Inflammatory macrophage treated with lipopolysaccharide for 4 hours (primary cell): ENCODE measurements around the gene VSTM1.
"Not testable (repeated sequence)": the region's sequence is repeated elsewhere in the genome, so short reads cannot be mapped to it uniquely, and the experiment has no call there.

ENCODE experiments used
- DNase-seq: peaks from one replicate; pipeline ENCODE4 v3.0.0-alpha.2; 2020

Gene VSTM1

GRCh38 chr19:54069470-54069869 lies 5.8 kb upstream of the VSTM1 start:
- no peak for DNase-seq

- peak; percentile 64 for DNase-seq
These were observed 1.1 kb downstream of the VSTM1 start for GRCh38 chr19:54062643-54063042.

- peak; percentile 98 for DNase-seq
These were observed 16.1 kb downstream of the VSTM1 start for GRCh38 chr19:54047616-54048015.

- no peak for DNase-seq
These were observed 17.9 kb downstream of the VSTM1 start for GRCh38 chr19:54045771-54046170.

GRCh38 chr19:54042989-54043388 lies 20.7 kb downstream of the VSTM1 start:
- no peak for DNase-seq

GRCh38 chr19:54041969-54042606 lies 21.6 kb downstream of the VSTM1 start:
- no peak for DNase-seq

GRCh38 chr19:54040003-54040402 lies 23.7 kb downstream of the VSTM1 start:
- DNase-seq: no peak

- not testable (repeated sequence) for DNase-seq
These were observed 27.2 kb downstream of the VSTM1 start for GRCh38 chr19:54036542-54036941.

- DNase-seq: peak; percentile 70
These were observed 28.2 kb downstream of the VSTM1 start for GRCh38 chr19:54035215-54036178.

- DNase-seq: peak; percentile 32
These were observed 32.7 kb downstream of the VSTM1 start for GRCh38 chr19:54030895-54031586.

- peak; percentile 60 for DNase-seq
These were observed 33.7 kb downstream of the VSTM1 start for GRCh38 chr19:54029930-54030490.

GRCh38 chr19:54029301-54029700 lies 34.4 kb downstream of the VSTM1 start:
- peak; percentile 33 for DNase-seq

GRCh38 chr19:54026656-54027055 lies 37.0 kb downstream of the VSTM1 start:
- no peak for DNase-seq

GRCh38 chr19:54024660-54025059 lies 39.0 kb downstream of the VSTM1 start:
- no peak for DNase-seq

- DNase-seq: no peak
These were observed 40.5 kb downstream of the VSTM1 start for GRCh38 chr19:54023191-54023590.

GRCh38 chr19:54021932-54022331 lies 41.8 kb downstream of the VSTM1 start:
- DNase-seq: no peak

GRCh38 chr19:54021363-54021762 lies 42.3 kb downstream of the VSTM1 start:
- DNase-seq: no peak

GRCh38 chr19:54017261-54017660 lies 46.4 kb downstream of the VSTM1 start:
- DNase-seq: peak; percentile 39

GRCh38 chr19:54014920-54015560 lies 48.7 kb downstream of the VSTM1 start:
- no peak for DNase-seq

- DNase-seq: no peak
These were observed 49.8 kb downstream of the VSTM1 start for GRCh38 chr19:54013866-54014265.

GRCh38 chr19:54011507-54012211 lies 52.0 kb downstream of the VSTM1 start:
- DNase-seq: no peak

- no peak for DNase-seq
These were observed 53.2 kb downstream of the VSTM1 start for GRCh38 chr19:54010474-54010873.
